CD14-positive monocyte (primary cell): ENCODE data around the gene ABCE1. TPM values are rescaled to one million over a fixed set of nuclear protein-coding genes. Genes with fewer than 3 reads are reported as not detected.

ENCODE experiments used
- DNase-seq, 3 donors: peaks; one replicate each; pipeline ENCODE4 v3.0.0-alpha.2; 2011 to 2022
- H2AFZ ChIP-seq: 2 replicates; pipeline ENCODE4 v1.6.0; 2012; ENCODE audit warnings: mild to moderate bottlenecking, low read depth, low read length, inconsistent platforms; ENCODE audit not compliant: insufficient read depth, poor library complexity, severe bottlenecking
- H3K27ac ChIP-seq, 2 donors: 1 replicate in 1 of 2; 2 replicates in 1 of 2; pipeline ENCODE4 v1.5.1; 2012 to 2013; ENCODE audit warnings: low read length in 2 of 2, control low read depth in 1 of 2, inconsistent platforms in 1 of 2, low read depth in 1 of 2, mild to moderate bottlenecking in 1 of 2
- H3K27me3 ChIP-seq, 2 donors: one replicate each; pipeline versions ENCODE4 v1.6.0 to v1.6.1; 2011 to 2013; ENCODE audit warnings: low read length in 2 of 2; ENCODE audit not compliant: control insufficient read depth in 2 of 2, insufficient read depth in 2 of 2
- H3K36me3 ChIP-seq, 2 donors: replicated peaks in 1 of 2; 1 replicate in 1 of 2; 2 replicates in 1 of 2; pipeline versions ENCODE4 v1.5.1 to v1.6.1; 2012 to 2013; ENCODE audit warnings: low read length in 2 of 2, control low read depth in 1 of 2, inconsistent platforms in 1 of 2, mild to moderate bottlenecking in 1 of 2; ENCODE audit not compliant: insufficient read depth in 2 of 2, control insufficient read depth in 1 of 2
- H3K4me1 ChIP-seq, 2 donors: 1 replicate in 1 of 2; 2 replicates in 1 of 2; pipeline versions ENCODE4 v1.5.1 to v1.6.1; 2012 to 2013; ENCODE audit warnings: low read length in 2 of 2, control low read depth in 1 of 2, inconsistent platforms in 1 of 2, mild to moderate bottlenecking in 1 of 2, moderate library complexity in 1 of 2; ENCODE audit not compliant: insufficient read depth in 2 of 2, control insufficient read depth in 1 of 2
- H3K4me2 ChIP-seq: replicated peaks from 2 replicates; pipeline ENCODE3; 2012; ENCODE audit warnings: low read length, moderate library complexity, mild to moderate bottlenecking; ENCODE audit not compliant: poor library complexity, severe bottlenecking; ENCODE audit errors: extremely low read depth
- H3K4me3 ChIP-seq, 3 experiments: fragments of 200-600 bp in 1 of 3; sonication (generic) in 1 of 3; replicated peaks in 1 of 3; 1 replicate in 2 of 3; 2 replicates in 1 of 3; pipeline ENCODE4 v1.5.1; 2011 to 2013; ENCODE audit warnings: low read length in 3 of 3, mild to moderate bottlenecking in 3 of 3, control low read depth in 2 of 3, low read depth in 2 of 3, inconsistent platforms in 1 of 3, moderate library complexity in 1 of 3
- H3K79me2 ChIP-seq: 2 replicates; pipeline ENCODE4 v1.6.0; 2012; ENCODE audit warnings: mild to moderate bottlenecking, control low read depth, inconsistent platforms, low read length, moderate library complexity; ENCODE audit not compliant: insufficient read depth
- H3K9ac ChIP-seq: 2 replicates; pipeline ENCODE4 v1.6.0; 2017; ENCODE audit warnings: low read length, mild to moderate bottlenecking; ENCODE audit not compliant: insufficient read depth, poor library complexity, severe bottlenecking
- H3K9me3 ChIP-seq, 2 donors: replicated peaks in 1 of 2; 1 replicate in 1 of 2; 2 replicates in 1 of 2; pipeline versions ENCODE4 v1.5.1 to v1.6.1; 2012 to 2013; ENCODE audit warnings: low read length in 2 of 2, control low read depth in 1 of 2; ENCODE audit not compliant: control insufficient read depth in 1 of 2, insufficient read depth in 1 of 2
- H4K20me1 ChIP-seq: 2 replicates; pipeline ENCODE4 v1.6.0; 2012; ENCODE audit warnings: mild to moderate bottlenecking, low read length, control low read depth, moderate library complexity; ENCODE audit not compliant: insufficient read depth
- H3K27ac Mint-ChIP-seq, 7 donors: one replicate each; pipeline ENCODE4 v1.8.0; 2020; ENCODE audit warnings: mild to moderate bottlenecking in 7 of 7, mixed read lengths in 7 of 7, moderate library complexity in 6 of 7, inconsistent platforms in 2 of 7
- H3K27me3 Mint-ChIP-seq, 3 donors: one replicate each; pipeline ENCODE4 v1.8.0; 2021 to 2022; ENCODE audit warnings: low read depth in 3 of 3, mild to moderate bottlenecking in 3 of 3, mixed read lengths in 3 of 3, moderate library complexity in 3 of 3, inconsistent platforms in 1 of 3
- H3K36me3 Mint-ChIP-seq, 2 donors: one replicate each; pipeline ENCODE4 v1.8.0; 2020; ENCODE audit warnings: mixed read lengths in 2 of 2, inconsistent platforms in 1 of 2, mild to moderate bottlenecking in 1 of 2
- H3K4me1 Mint-ChIP-seq: one replicate; pipeline ENCODE4 v1.8.0; 2020; ENCODE audit warnings: mild to moderate bottlenecking, mixed read lengths
- H3K4me3 Mint-ChIP-seq, 2 donors: one replicate each; pipeline ENCODE4 v1.8.0; 2020; ENCODE audit warnings: mild to moderate bottlenecking in 2 of 2, mixed read lengths in 2 of 2, moderate library complexity in 1 of 2
- H3K9me3 Mint-ChIP-seq, 7 donors: one replicate each; pipeline ENCODE4 v1.8.0; 2020 to 2022; ENCODE audit warnings: mixed read lengths in 7 of 7, mild to moderate bottlenecking in 6 of 7, moderate library complexity in 6 of 7, inconsistent platforms in 2 of 7
- WGBS: methylation state at CpG from one replicate; pipeline ENCODE4 v1.1.5; 2013; ENCODE audit warnings: missing lambda C conversion rate; ENCODE audit not compliant: insufficient coverage; 5-methylcytosine and 5-hydroxymethylcytosine counted together
- intact Hi-C, 2 donors: fragments of 100-400 bp; cut with micrococcal nuclease; formaldehyde crosslinking; loops; one replicate each; pipeline versions ENCODE4 v1.15.0 to v1.15.1; 2023
- polyA plus RNA-seq, 3 donors: library from polyadenylated mRNA; depleted of rRNA in 1 of 3; unstranded in 2 of 3; stranded (reverse) in 1 of 3; fragments of 300-500 nt in 2 of 3; fragments of >200 nt in 1 of 3; fragmentation: Illumina TruSeq in 2 of 3; gene quantifications; 1 replicate in 2 of 3; 2 replicates in 1 of 3; pipeline ENCODE4 v1.2.3, GENCODE V29; 2012 to 2021
- TF ChIP-seq, protein P1 (sequence below): fragments of 200-600 bp; IDR thresholded peaks from one replicate; pipeline ENCODE4 v1.8.0; 2022; ENCODE audit warnings: antibody characterized with exemption, mild to moderate bottlenecking

ABCE1 gene
- polyA plus RNA-seq, 3 donors = 22.1 to 25.0 (median 23.7) TPM

DNA sequence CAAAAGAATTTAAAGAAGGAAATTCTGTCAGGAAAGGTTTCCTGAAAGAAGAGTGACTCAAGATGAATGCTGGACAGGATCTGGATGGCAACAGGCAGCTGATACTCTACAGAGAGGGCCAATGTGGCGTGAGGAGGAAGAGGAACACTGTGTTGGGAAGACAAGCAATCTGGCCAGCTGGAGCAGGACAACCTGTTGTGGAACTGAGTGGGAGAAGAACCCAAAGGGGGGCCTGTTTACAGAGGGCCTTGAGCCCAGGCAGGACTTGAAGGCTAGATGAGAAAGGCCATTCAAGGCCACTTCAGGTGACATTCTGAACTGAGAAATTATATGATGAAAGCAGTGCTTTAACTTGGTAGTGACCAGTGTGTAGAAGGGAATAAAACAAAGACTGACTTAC lies 73.8 kb downstream of the ABCE1 start:
- H3K9me3 ChIP-seq = no peaks in the 10 kb centered on the region
- 50% methylated on average over 1 of the region's 1 CpG for WGBS
- H3K27ac Mint-ChIP-seq = peak overlapping the region in 4 of 7 donors; percentile 12 to 72 (median 28)
- H3K27me3 ChIP-seq = no peaks in the 10 kb centered on the region
- peaks cover 42 to 55% of the 10 kb centered on the region in 2 donors for H3K36me3 Mint-ChIP-seq
- no peak overlapping the region for H3K4me3 Mint-ChIP-seq
- no peak overlapping the region for H3K4me2 ChIP-seq
- peaks cover 49 to 66% of the 10 kb centered on the region in 2 donors for H3K36me3 ChIP-seq
- peaks cover 1 to 2% of the 10 kb centered on the region in 2 donors for H3K4me1 ChIP-seq
- H3K9ac ChIP-seq = no peak overlapping the region
- H3K4me3 ChIP-seq = no peak overlapping the region
- H2AFZ ChIP-seq = no peak overlapping the region
- H3K27ac ChIP-seq = peak overlapping the region in 1 of 2 donors; percentile 60
- peaks cover 95% of the 10 kb centered on the region for H4K20me1 ChIP-seq
- no peaks in the 10 kb centered on the region for H3K9me3 Mint-ChIP-seq
- no peak for DNase-seq
- no peaks in the 10 kb centered on the region for H3K27me3 Mint-ChIP-seq
- TF ChIP-seq, protein P1, sequence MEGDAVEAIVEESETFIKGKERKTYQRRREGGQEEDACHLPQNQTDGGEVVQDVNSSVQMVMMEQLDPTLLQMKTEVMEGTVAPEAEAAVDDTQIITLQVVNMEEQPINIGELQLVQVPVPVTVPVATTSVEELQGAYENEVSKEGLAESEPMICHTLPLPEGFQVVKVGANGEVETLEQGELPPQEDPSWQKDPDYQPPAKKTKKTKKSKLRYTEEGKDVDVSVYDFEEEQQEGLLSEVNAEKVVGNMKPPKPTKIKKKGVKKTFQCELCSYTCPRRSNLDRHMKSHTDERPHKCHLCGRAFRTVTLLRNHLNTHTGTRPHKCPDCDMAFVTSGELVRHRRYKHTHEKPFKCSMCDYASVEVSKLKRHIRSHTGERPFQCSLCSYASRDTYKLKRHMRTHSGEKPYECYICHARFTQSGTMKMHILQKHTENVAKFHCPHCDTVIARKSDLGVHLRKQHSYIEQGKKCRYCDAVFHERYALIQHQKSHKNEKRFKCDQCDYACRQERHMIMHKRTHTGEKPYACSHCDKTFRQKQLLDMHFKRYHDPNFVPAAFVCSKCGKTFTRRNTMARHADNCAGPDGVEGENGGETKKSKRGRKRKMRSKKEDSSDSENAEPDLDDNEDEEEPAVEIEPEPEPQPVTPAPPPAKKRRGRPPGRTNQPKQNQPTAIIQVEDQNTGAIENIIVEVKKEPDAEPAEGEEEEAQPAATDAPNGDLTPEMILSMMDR = no peak
- peaks cover 12% of the 10 kb centered on the region for H3K4me1 Mint-ChIP-seq
- intact Hi-C loops = no loop called here
- peaks cover 92% of the 10 kb centered on the region for H3K79me2 ChIP-seq

DNA sequence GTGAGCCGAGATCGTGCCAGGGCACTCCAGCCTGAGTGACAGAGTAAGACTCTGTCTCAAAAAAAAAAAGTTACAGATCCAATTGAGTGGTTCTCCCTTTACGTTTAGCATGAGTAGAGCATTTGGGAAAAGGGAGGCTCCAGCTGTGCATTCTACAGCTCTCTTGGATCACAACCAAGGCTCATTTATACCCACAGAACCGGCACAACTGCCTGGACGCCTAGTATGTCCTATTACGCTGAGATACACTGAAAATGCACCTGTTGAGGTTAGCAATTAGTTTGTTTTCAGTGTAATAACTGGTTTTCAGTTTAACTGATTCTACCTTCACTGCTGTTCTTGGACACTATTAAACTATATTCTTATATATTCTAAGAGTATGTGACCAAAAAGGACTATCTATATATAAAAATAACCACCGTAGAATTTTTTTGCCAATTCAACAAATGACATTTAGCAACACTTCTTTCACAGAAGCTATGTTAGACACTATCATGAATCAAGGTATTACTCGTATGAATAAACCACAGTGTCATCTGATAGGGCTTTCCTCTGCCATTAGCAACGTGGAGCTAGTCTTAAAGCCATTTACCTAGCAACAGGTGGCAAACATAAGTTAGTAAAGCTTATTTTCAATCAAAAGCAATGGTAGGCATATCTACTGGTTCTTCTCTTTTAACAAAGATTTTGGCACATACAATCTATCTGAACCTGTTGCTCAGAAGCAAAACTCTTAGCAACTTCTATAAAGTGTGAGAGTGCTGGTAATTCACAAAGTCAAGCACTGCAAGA lies 78.7 kb downstream of the ABCE1 start:
- 58% methylated on average over 4 of the region's 9 CpGs for WGBS
- Histone ChIP-seq H3K9me3 (no peaks in the 10 kb centered on the region), H3K79me2 (peaks cover 82% of the 10 kb centered on the region), H2AFZ (no peak overlapping the region), H3K9ac (no peak overlapping the region), H3K27ac (peak overlapping the region in 1 of 2 donors; percentile 93), H3K36me3 (peaks cover 18 to 32% of the 10 kb centered on the region in 2 donors), H3K4me1 (peaks cover 30 to 34% of the 10 kb centered on the region in 2 donors), H4K20me1 (peaks cover 56% of the 10 kb centered on the region), H3K4me3 (peak overlapping the region in 1 of 3 experiments; percentile 80), H3K27me3 (no peaks in the 10 kb centered on the region), H3K4me2 (peak overlapping the region; percentile 90)
- Mint-ChIP-seq H3K4me3 (peak overlapping the region in 1 of 2 donors; percentile 30), H3K36me3 (peaks cover 15 to 24% of the 10 kb centered on the region in 2 donors), H3K9me3 (no peaks in the 10 kb centered on the region), H3K27me3 (peaks cover 0 to 2% (median under 1%) of the 10 kb centered on the region in 3 donors), H3K27ac (peak overlapping the region; percentile 92 to 98 (median 94)), H3K4me1 (peaks cover 41% of the 10 kb centered on the region)
- DNase-seq = no peak
- TF ChIP-seq, protein P1 = no peak
- intact Hi-C loops = no loop called here
